Cardiac muscle cell (in vitro differentiated cells and primary cell): Measurements from ENCODE around the gene RARA. TPM values are rescaled to one million over a fixed set of nuclear protein-coding genes. Genes with fewer than 3 reads are reported as not detected.
"Not testable (repeated sequence)": the region's sequence is repeated elsewhere in the genome, so short reads cannot be mapped to it uniquely, and the experiment has no call there.

Source experiments
- DNase-seq, 2 donors: peaks; one replicate each; pipeline versions ENCODE4 v3.0.0 to v3.0.0-alpha.2; 2010 to 2017; ENCODE audit warnings: low read depth in 1 of 2, low spot score in 1 of 2
- H3K27ac ChIP-seq: fragments of 200-600 bp; sonication (generic); 2 replicates; pipeline ENCODE4 v1.5.1; 2016
- H3K27me3 ChIP-seq: fragments of 200-600 bp; sonication (generic); 2 replicates; pipeline ENCODE4 v1.6.0; 2016; ENCODE audit warnings: control low read depth
- H3K36me3 ChIP-seq: fragments of 200-600 bp; sonication (generic); 2 replicates; pipeline ENCODE4 v1.5.1; 2016; ENCODE audit warnings: control low read depth
- H3K4me1 ChIP-seq: fragments of 200-600 bp; sonication (generic); 2 replicates; pipeline ENCODE4 v1.8.1; 2017; ENCODE audit warnings: low read depth, mild to moderate bottlenecking, mixed run types
- H3K4me3 ChIP-seq: fragments of 200-600 bp; sonication (generic); 2 replicates; pipeline ENCODE4 v1.5.1; 2016; ENCODE audit warnings: mild to moderate bottlenecking
- H3K9me3 ChIP-seq: fragments of 200-600 bp; sonication (generic); 2 replicates; pipeline ENCODE4 v1.5.1; 2017; ENCODE audit warnings: low read depth, mild to moderate bottlenecking, control low read depth
- polyA plus RNA-seq: library from polyadenylated mRNA; unstranded; fragments of >200 nt; fragmentation: Nextera tagmentation; extraction: Ambion mirVana; gene quantifications from 2 replicates; pipeline ENCODE4 v1.2.1, GENCODE V29; 2016
- total RNA-seq: library from RNA; depleted of rRNA; stranded (reverse); fragments of >200 nt; gene quantifications from 2 replicates; pipeline ENCODE4 v1.2.3, GENCODE V29; 2016
- TF ChIP-seq, protein P1 (sequence below): IDR thresholded peaks from 2 replicates; pipeline ENCODE4 v1.5.1; 2012; ENCODE audit warnings: low read depth, mild to moderate bottlenecking, low read length

The RARA gene
- total and polyA plus RNA-seq, 2 experiments from 2014 or later = 33.2 to 61.3 TPM

DNA sequence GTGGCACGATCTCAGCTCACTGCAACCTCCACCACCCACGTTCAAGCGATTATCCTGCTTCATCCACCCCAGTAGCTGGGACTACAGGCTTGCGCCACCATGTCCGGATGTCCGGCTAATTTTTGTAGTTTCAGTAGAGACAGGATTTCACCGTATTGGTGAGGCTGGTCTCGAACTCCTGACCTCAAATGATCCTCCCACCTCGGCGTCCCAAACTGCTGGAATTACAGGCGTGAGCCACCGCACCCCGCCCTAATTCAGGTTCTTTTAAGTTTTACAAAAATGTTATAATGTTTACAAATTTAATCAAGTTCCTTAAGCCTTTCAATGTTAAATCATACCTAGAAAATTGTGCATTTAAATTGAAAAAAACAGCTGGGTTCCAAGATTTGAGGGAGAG, 68.9 kb downstream of the RARA start:
- Histone ChIP-seq H3K27me3 (no peaks in the 10 kb centered on the region), H3K36me3 (no peaks in the 10 kb centered on the region), H3K4me3 (no peak overlapping the region), H3K9me3 (no peaks in the 10 kb centered on the region), H3K4me1 (no peaks in the 10 kb centered on the region), H3K27ac (no peak overlapping the region)
- TF ChIP-seq, protein P1, sequence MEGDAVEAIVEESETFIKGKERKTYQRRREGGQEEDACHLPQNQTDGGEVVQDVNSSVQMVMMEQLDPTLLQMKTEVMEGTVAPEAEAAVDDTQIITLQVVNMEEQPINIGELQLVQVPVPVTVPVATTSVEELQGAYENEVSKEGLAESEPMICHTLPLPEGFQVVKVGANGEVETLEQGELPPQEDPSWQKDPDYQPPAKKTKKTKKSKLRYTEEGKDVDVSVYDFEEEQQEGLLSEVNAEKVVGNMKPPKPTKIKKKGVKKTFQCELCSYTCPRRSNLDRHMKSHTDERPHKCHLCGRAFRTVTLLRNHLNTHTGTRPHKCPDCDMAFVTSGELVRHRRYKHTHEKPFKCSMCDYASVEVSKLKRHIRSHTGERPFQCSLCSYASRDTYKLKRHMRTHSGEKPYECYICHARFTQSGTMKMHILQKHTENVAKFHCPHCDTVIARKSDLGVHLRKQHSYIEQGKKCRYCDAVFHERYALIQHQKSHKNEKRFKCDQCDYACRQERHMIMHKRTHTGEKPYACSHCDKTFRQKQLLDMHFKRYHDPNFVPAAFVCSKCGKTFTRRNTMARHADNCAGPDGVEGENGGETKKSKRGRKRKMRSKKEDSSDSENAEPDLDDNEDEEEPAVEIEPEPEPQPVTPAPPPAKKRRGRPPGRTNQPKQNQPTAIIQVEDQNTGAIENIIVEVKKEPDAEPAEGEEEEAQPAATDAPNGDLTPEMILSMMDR = no peak
- no peak for DNase-seq

- Histone ChIP-seq H3K27ac (no peak overlapping the region), H3K4me3 (no peak overlapping the region), H3K4me1 (no peaks in the 10 kb centered on the region), H3K36me3 (no peaks in the 10 kb centered on the region), H3K9me3 (no peaks in the 10 kb centered on the region), H3K27me3 (no peaks in the 10 kb centered on the region)
- TF ChIP-seq, protein P1 = no peak
- peak in 1 of 2 donors; percentile 23 for DNase-seq
Measured at GRCh38 chr17:40378966-40379365, 70.0 kb downstream of the RARA start.

GRCh38 chr17:40382251-40382650, 73.3 kb downstream of the RARA start:
- Histone ChIP-seq H3K27me3 (no peaks in the 10 kb centered on the region), H3K36me3 (no peaks in the 10 kb centered on the region), H3K9me3 (no peaks in the 10 kb centered on the region), H3K27ac (no peak overlapping the region), H3K4me3 (no peak overlapping the region), H3K4me1 (no peaks in the 10 kb centered on the region)
- peak in 1 of 2 donors; percentile 33 for DNase-seq
- TF ChIP-seq, protein P1 = no peak

- not testable (repeated sequence) for DNase-seq
Measured at GRCh38 chr17:40386555-40386954, 77.6 kb downstream of the RARA start.

DNA sequence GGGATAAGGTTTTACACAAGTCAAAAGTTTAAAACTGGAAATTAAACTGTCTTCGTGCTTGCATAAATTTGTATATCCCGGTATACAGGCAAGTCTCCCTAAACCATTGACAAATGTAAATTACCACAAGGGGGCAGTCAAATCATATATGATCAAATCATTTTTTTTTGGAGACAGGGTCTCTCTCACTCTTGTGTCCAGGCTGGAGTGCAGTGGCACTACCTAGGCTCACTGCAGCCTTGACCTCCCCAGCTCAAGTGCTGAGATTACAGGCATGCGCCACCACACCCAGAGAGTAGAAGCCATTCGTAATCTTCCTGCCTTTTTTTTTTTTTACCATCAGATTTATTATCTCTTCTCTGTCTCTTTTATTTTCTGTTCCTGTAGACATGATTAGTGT, 90.2 kb downstream of the RARA start:
- no peaks in the 10 kb centered on the region for H3K9me3 ChIP-seq
- peak; percentile 77 to 81 for DNase-seq
- no peaks in the 10 kb centered on the region for H3K27me3 ChIP-seq
- TF ChIP-seq, protein P1 = peak; percentile 55
- H3K36me3 ChIP-seq = peaks cover 53% of the 10 kb centered on the region
- H3K27ac ChIP-seq = no peak overlapping the region
- H3K4me1 ChIP-seq = no peaks in the 10 kb centered on the region
- no peak overlapping the region for H3K4me3 ChIP-seq

More at GRCh38 chr17:40386555-40386954, 77.6 kb downstream of the RARA start:
- H3K27me3 ChIP-seq, H3K27ac ChIP-seq, H3K4me1 ChIP-seq, H3K9me3 ChIP-seq, H3K4me3 ChIP-seq: not testable (repeated sequence)
- H3K36me3 ChIP-seq = peaks cover 15% of the 10 kb centered on the region

GRCh38 chr17:40402668-40403067, 93.7 kb downstream of the RARA start:
- Histone ChIP-seq H3K36me3 (peaks cover 57% of the 10 kb centered on the region), H3K4me1 (no peaks in the 10 kb centered on the region), H3K27me3 (no peaks in the 10 kb centered on the region), H3K4me3 (no peak overlapping the region), H3K27ac (no peak overlapping the region), H3K9me3 (no peaks in the 10 kb centered on the region)
- TF ChIP-seq, protein P1 = no peak
- no peak for DNase-seq
